GM19397 (cell line): ENCODE measurements around the gene GINS1.
A peak's percentile ranks its signal among the peaks of the same experiment; 100 is the strongest.
"Not testable (repeated sequence)": the region's sequence is repeated elsewhere in the genome, so short reads cannot be mapped to it uniquely, and the experiment has no call there.

Experiments
- ATAC-seq: cut with Tn5 transposase; IDR thresholded peaks from one replicate; pipeline ENCODE4 v1.9.1; 2021; ENCODE audit warnings: mild to moderate bottlenecking, moderate library complexity; ENCODE audit not compliant: unreplicated experiment

Gene GINS1

GRCh38 chr20:25389858-25390537 is 17.5 kb upstream of the GINS1 start:
- peak; percentile 38 for ATAC-seq

GRCh38 chr20:25390538-25391528 is 16.6 kb upstream of the GINS1 start, which contains the start of gene ABHD12:
ABHD12 (minus strand) TSS chr20:25390835; CDS start chr20:25390703, 132 bp downstream.
- ATAC-seq = peak; percentile 94

GRCh38 chr20:25394276-25394675 is 13.2 kb upstream of the GINS1 start:
- no peak for ATAC-seq

GRCh38 chr20:25394996-25395395 is 12.5 kb upstream of the GINS1 start:
- ATAC-seq = no peak

GRCh38 chr20:25397096-25397495 is 10.4 kb upstream of the GINS1 start:
- no peak for ATAC-seq

- ATAC-seq = no peak
These were observed 9.7 kb upstream of the GINS1 start for GRCh38 chr20:25397821-25398220.

- no peak for ATAC-seq
These were observed 9.0 kb upstream of the GINS1 start for GRCh38 chr20:25398376-25399036.

GRCh38 chr20:25399037-25399430 is 8.4 kb upstream of the GINS1 start:
- no peak for ATAC-seq

GRCh38 chr20:25400291-25400732 is 7.2 kb upstream of the GINS1 start:
- ATAC-seq = not testable (repeated sequence)

GRCh38 chr20:25402583-25402982 is 4.9 kb upstream of the GINS1 start:
- ATAC-seq = no peak

GRCh38 chr20:25408170-25408547 is 686 bp downstream of the GINS1 start:
- no peak for ATAC-seq

- no peak for ATAC-seq
These were observed 1.4 kb downstream of the GINS1 start for GRCh38 chr20:25408890-25409289.

- no peak for ATAC-seq
These were observed 11.3 kb downstream of the GINS1 start for GRCh38 chr20:25418776-25419175.

GRCh38 chr20:25421102-25421501 is 13.6 kb downstream of the GINS1 start:
- ATAC-seq = no peak

GRCh38 chr20:25422032-25422431 is 14.6 kb downstream of the GINS1 start:
- ATAC-seq = no peak

- no peak for ATAC-seq
These were observed 17.1 kb downstream of the GINS1 start for GRCh38 chr20:25424536-25424935.

- ATAC-seq = no peak
These were observed 29.7 kb downstream of the GINS1 start for GRCh38 chr20:25437153-25437581.

- no peak for ATAC-seq
These were observed 31.9 kb downstream of the GINS1 start for GRCh38 chr20:25439328-25439727.

GRCh38 chr20:25444556-25444955 is 37.1 kb downstream of the GINS1 start:
- no peak for ATAC-seq

- ATAC-seq = no peak
These were observed 40.2 kb downstream of the GINS1 start for GRCh38 chr20:25447671-25448070.

- no peak for ATAC-seq
These were observed 44.9 kb downstream of the GINS1 start for GRCh38 chr20:25452333-25452732.
